GM21381 (cell line): ENCODE measurements around the gene RNF208.

Source experiments
- ATAC-seq: cut with Tn5 transposase; IDR thresholded peaks from one replicate; pipeline ENCODE4 v1.9.1; 2021; ENCODE audit warnings: mild to moderate bottlenecking, moderate library complexity; ENCODE audit not compliant: unreplicated experiment

RNF208 gene

GRCh38 chr9:137215196-137215986 lies 6.6 kb downstream of the RNF208 start:
- no peak for ATAC-seq

- ATAC-seq = no peak
These were observed 7.4 kb downstream of the RNF208 start for GRCh38 chr9:137214620-137215019.

GRCh38 chr9:137213160-137214060 lies 8.6 kb downstream of the RNF208 start:
- no peak for ATAC-seq

GRCh38 chr9:137212520-137212919 lies 9.5 kb downstream of the RNF208 start:
- ATAC-seq = no peak

GRCh38 chr9:137211532-137211931 lies 10.5 kb downstream of the RNF208 start:
- ATAC-seq = no peak

- ATAC-seq = no peak
These were observed 15.4 kb downstream of the RNF208 start for GRCh38 chr9:137206602-137207001.

GRCh38 chr9:137205126-137206069 lies 16.6 kb downstream of the RNF208 start, which contains the start of the genes NDOR1 and TMEM203:
NDOR1 (plus strand) TSS chr9:137205700; CDS start chr9:137205778, 78 bp downstream.
TMEM203 (minus strand) TSS chr9:137205648; CDS start chr9:137205414, 234 bp downstream.
- ATAC-seq = no peak

- ATAC-seq = no peak
These were observed 17.3 kb downstream of the RNF208 start for GRCh38 chr9:137204731-137205125.

GRCh38 chr9:137202966-137203365 lies 19.1 kb downstream of the RNF208 start:
- ATAC-seq = no peak

- no peak for ATAC-seq
These were observed 20.7 kb downstream of the RNF208 start for GRCh38 chr9:137201205-137201868.

- ATAC-seq = peak; percentile 84
These were observed 21.5 kb downstream of the RNF208 start, which contains the start of gene TPRN for GRCh38 chr9:137200311-137201204. TPRN (minus strand) TSS chr9:137200741; CDS start chr9:137200711, 30 bp downstream.

GRCh38 chr9:137199411-137200121 lies 22.5 kb downstream of the RNF208 start:
- no peak for ATAC-seq

GRCh38 chr9:137198902-137199283 lies 23.1 kb downstream of the RNF208 start:
- no peak for ATAC-seq

GRCh38 chr9:137198051-137198901 lies 23.8 kb downstream of the RNF208 start:
- ATAC-seq = no peak

GRCh38 chr9:137195525-137196220 lies 26.4 kb downstream of the RNF208 start:
- no peak for ATAC-seq

- ATAC-seq = no peak
These were observed 27.1 kb downstream of the RNF208 start for GRCh38 chr9:137194909-137195308.

GRCh38 chr9:137194388-137194787 lies 27.7 kb downstream of the RNF208 start:
- no peak for ATAC-seq
